T-helper 2 cell treated with Interferon-gamma antibody and Interleukin-4, amounts not matched to agents 5 μg/mL and 100 μg/mL, for 36 hours (primary cell): ENCODE measurements around the gene SLC22A3.
"Not testable (repeated sequence)": the region's sequence is repeated elsewhere in the genome, so short reads cannot be mapped to it uniquely, and the experiment has no call there.

ENCODE experiments used
- DNase-seq: peaks from one replicate; pipeline ENCODE4 v3.0.0; 2021; ENCODE audit warnings: low spot score
- H3K27ac Mint-ChIP-seq: one replicate; pipeline ENCODE4 v1.8.0; 2021; ENCODE audit warnings: mild to moderate bottlenecking, mixed read lengths
- H3K27me3 Mint-ChIP-seq: one replicate; pipeline ENCODE4 v1.8.0; 2021; ENCODE audit warnings: low read depth, mixed read lengths
- H3K36me3 Mint-ChIP-seq: one replicate; pipeline ENCODE4 v1.8.0; 2021; ENCODE audit warnings: low read depth, mixed read lengths
- H3K4me1 Mint-ChIP-seq: one replicate; pipeline ENCODE4 v1.8.0; 2021; ENCODE audit warnings: low read depth, mixed read lengths
- H3K4me3 Mint-ChIP-seq: one replicate; pipeline ENCODE4 v1.8.0; 2022; ENCODE audit warnings: mild to moderate bottlenecking, moderate library complexity, mixed read lengths
- H3K9me3 Mint-ChIP-seq: one replicate; pipeline ENCODE4 v1.8.0; 2021; ENCODE audit warnings: mixed read lengths

SLC22A3 gene

GRCh38 chr6:160348223-160349019 lies at the start of gene SLC22A3:
TSS of gene SLC22A3 (plus strand) at chr6:160348378. CDS start at chr6:160348420, 42 bp downstream.
- peaks cover 58% of the 10 kb centered on the region for H3K27me3 Mint-ChIP-seq
- H3K4me3 Mint-ChIP-seq, result no peak within 1 kb of the TSS
- no peaks in the 10 kb centered on the region for H3K4me1 Mint-ChIP-seq
- H3K9me3 Mint-ChIP-seq, result no peaks in the 10 kb centered on the region
- no peaks in the 10 kb centered on the region for H3K36me3 Mint-ChIP-seq
- H3K27ac Mint-ChIP-seq, result no peak within 1 kb of the TSS
- DNase-seq, result no peak

GRCh38 chr6:160299559-160299958 lies 48.6 kb upstream of the SLC22A3 start:
- H3K4me1 Mint-ChIP-seq, result no peaks in the 10 kb centered on the region
- H3K36me3 Mint-ChIP-seq, result no peaks in the 10 kb centered on the region
- no peak overlapping the region for H3K4me3 Mint-ChIP-seq

GRCh38 chr6:160300076-160300695 lies 48.0 kb upstream of the SLC22A3 start:
- peaks cover 3% of the 10 kb centered on the region for H3K27me3 Mint-ChIP-seq
- H3K27ac Mint-ChIP-seq, result no peak overlapping the region
- H3K4me1 Mint-ChIP-seq, result no peaks in the 10 kb centered on the region
- H3K9me3 Mint-ChIP-seq, result no peaks in the 10 kb centered on the region
- DNase-seq, result no peak
- H3K36me3 Mint-ChIP-seq, result no peaks in the 10 kb centered on the region
- H3K4me3 Mint-ChIP-seq, result no peak overlapping the region

More at GRCh38 chr6:160299559-160299958, 48.6 kb upstream of the SLC22A3 start:
- Mint-ChIP-seq H3K27ac (no peak overlapping the region), H3K27me3 (peaks cover 3% of the 10 kb centered on the region), H3K9me3 (no peaks in the 10 kb centered on the region)
- DNase-seq, result no peak

- Mint-ChIP-seq H3K4me3 (no peak overlapping the region), H3K9me3 (no peaks in the 10 kb centered on the region), H3K27me3 (no peaks in the 10 kb centered on the region), H3K36me3 (no peaks in the 10 kb centered on the region), H3K27ac (no peak overlapping the region), H3K4me1 (no peaks in the 10 kb centered on the region)
- no peak for DNase-seq
Observed at GRCh38 chr6:160301339-160301738, 46.8 kb upstream of the SLC22A3 start.

- not testable (repeated sequence) for H3K36me3 Mint-ChIP-seq, H3K4me1 Mint-ChIP-seq, H3K27ac Mint-ChIP-seq, DNase-seq, H3K9me3 Mint-ChIP-seq, H3K27me3 Mint-ChIP-seq, H3K4me3 Mint-ChIP-seq
Observed at GRCh38 chr6:160302431-160303082, 45.6 kb upstream of the SLC22A3 start.

GRCh38 chr6:160303806-160304205 lies 44.4 kb upstream of the SLC22A3 start:
- Mint-ChIP-seq H3K9me3 (no peaks in the 10 kb centered on the region), H3K27me3 (no peaks in the 10 kb centered on the region), H3K4me3 (no peak overlapping the region), H3K4me1 (no peaks in the 10 kb centered on the region), H3K27ac (no peak overlapping the region), H3K36me3 (no peaks in the 10 kb centered on the region)
- no peak for DNase-seq

GRCh38 chr6:160305926-160306713 lies 42.1 kb upstream of the SLC22A3 start:
- Mint-ChIP-seq H3K36me3 (no peaks in the 10 kb centered on the region), H3K27ac (no peak overlapping the region), H3K9me3 (peaks cover 11% of the 10 kb centered on the region), H3K27me3 (peaks cover 1% of the 10 kb centered on the region), H3K4me1 (no peaks in the 10 kb centered on the region), H3K4me3 (no peak overlapping the region)
- DNase-seq, result no peak

- Mint-ChIP-seq H3K4me1 (no peaks in the 10 kb centered on the region), H3K36me3 (no peaks in the 10 kb centered on the region), H3K9me3 (peaks cover 27% of the 10 kb centered on the region), H3K4me3 (no peak overlapping the region), H3K27me3 (peaks cover 3% of the 10 kb centered on the region), H3K27ac (no peak overlapping the region)
- DNase-seq, result no peak
Observed at GRCh38 chr6:160309718-160310117, 38.5 kb upstream of the SLC22A3 start.

GRCh38 chr6:160312900-160313299 lies 35.3 kb upstream of the SLC22A3 start:
- Mint-ChIP-seq H3K9me3 (peaks cover 27% of the 10 kb centered on the region), H3K4me3 (no peak overlapping the region), H3K27me3 (peaks cover 3% of the 10 kb centered on the region), H3K36me3 (no peaks in the 10 kb centered on the region), H3K27ac (no peak overlapping the region), H3K4me1 (no peaks in the 10 kb centered on the region)
- no peak for DNase-seq

- DNase-seq, result no peak
- no peaks in the 10 kb centered on the region for H3K36me3 Mint-ChIP-seq
- no peak overlapping the region for H3K27ac Mint-ChIP-seq
- peaks cover 3% of the 10 kb centered on the region for H3K27me3 Mint-ChIP-seq
- H3K4me3 Mint-ChIP-seq, result no peak overlapping the region
- H3K4me1 Mint-ChIP-seq, result no peaks in the 10 kb centered on the region
- H3K9me3 Mint-ChIP-seq, result peaks cover 18% of the 10 kb centered on the region
Observed at GRCh38 chr6:160315310-160315709, 32.9 kb upstream of the SLC22A3 start.

- peaks cover 16% of the 10 kb centered on the region for H3K9me3 Mint-ChIP-seq
- no peaks in the 10 kb centered on the region for H3K4me1 Mint-ChIP-seq
- DNase-seq, result no peak
- peaks cover under 1% of the 10 kb centered on the region for H3K27me3 Mint-ChIP-seq
- no peaks in the 10 kb centered on the region for H3K36me3 Mint-ChIP-seq
- no peak overlapping the region for H3K27ac Mint-ChIP-seq
- no peak overlapping the region for H3K4me3 Mint-ChIP-seq
Observed at GRCh38 chr6:160316261-160316660, 31.9 kb upstream of the SLC22A3 start.

GRCh38 chr6:160319246-160319645 lies 28.9 kb upstream of the SLC22A3 start:
- H3K4me3 Mint-ChIP-seq, result no peak overlapping the region
- H3K27me3 Mint-ChIP-seq, result no peaks in the 10 kb centered on the region
- no peaks in the 10 kb centered on the region for H3K36me3 Mint-ChIP-seq
- DNase-seq, result no peak
- H3K4me1 Mint-ChIP-seq, result no peaks in the 10 kb centered on the region
- peaks cover 4% of the 10 kb centered on the region for H3K9me3 Mint-ChIP-seq
- no peak overlapping the region for H3K27ac Mint-ChIP-seq

- Mint-ChIP-seq H3K4me3 (no peak overlapping the region), H3K36me3 (no peaks in the 10 kb centered on the region), H3K9me3 (peaks cover 4% of the 10 kb centered on the region), H3K27me3 (no peaks in the 10 kb centered on the region), H3K4me1 (no peaks in the 10 kb centered on the region), H3K27ac (no peak overlapping the region)
- DNase-seq, result no peak
Observed at GRCh38 chr6:160321729-160322505, 26.3 kb upstream of the SLC22A3 start.
